ENCODE data around the gene CFAP161. TPM values are rescaled to one million over a fixed set of nuclear protein-coding genes. Genes with fewer than 3 reads are reported as not detected.

CFAP161 gene
- total and polyA plus RNA-seq, 9 of the 15 experiments (the other 6 are each of a cell fraction or from before 2014, with no cell fraction given), result 25.8 to 83.3 (median 75.6) TPM

GRCh38 chr15:81098861-81099651, 35.0 kb upstream of the CFAP161 start (continued):
- no peak for TF ChIP-seq AFF1 (IDR thresholded peaks at IDR 0.05; ENCODE audit: low read depth in 1 of 2, partially characterized antibody in 2 of 2)
- TF ChIP-seq, protein P1, sequence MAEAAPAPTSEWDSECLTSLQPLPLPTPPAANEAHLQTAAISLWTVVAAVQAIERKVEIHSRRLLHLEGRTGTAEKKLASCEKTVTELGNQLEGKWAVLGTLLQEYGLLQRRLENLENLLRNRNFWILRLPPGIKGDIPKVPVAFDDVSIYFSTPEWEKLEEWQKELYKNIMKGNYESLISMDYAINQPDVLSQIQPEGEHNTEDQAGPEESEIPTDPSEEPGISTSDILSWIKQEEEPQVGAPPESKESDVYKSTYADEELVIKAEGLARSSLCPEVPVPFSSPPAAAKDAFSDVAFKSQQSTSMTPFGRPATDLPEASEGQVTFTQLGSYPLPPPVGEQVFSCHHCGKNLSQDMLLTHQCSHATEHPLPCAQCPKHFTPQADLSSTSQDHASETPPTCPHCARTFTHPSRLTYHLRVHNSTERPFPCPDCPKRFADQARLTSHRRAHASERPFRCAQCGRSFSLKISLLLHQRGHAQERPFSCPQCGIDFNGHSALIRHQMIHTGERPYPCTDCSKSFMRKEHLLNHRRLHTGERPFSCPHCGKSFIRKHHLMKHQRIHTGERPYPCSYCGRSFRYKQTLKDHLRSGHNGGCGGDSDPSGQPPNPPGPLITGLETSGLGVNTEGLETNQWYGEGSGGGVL (CRISPR knock-in tag; IDR thresholded peaks at IDR 0.05), result no peak
- no peak for TF ChIP-seq MYBL2 (IDR thresholded peaks at IDR 0.05; ENCODE audit: low read depth)
- no peak for TF ChIP-seq MYBL2 (CRISPR knock-in tag; IDR thresholded peaks at IDR 0.05; ENCODE audit: borderline replicate concordance)
- peak; percentile 80 for TF ChIP-seq FOXM1 (IDR thresholded peaks at IDR 0.05; ENCODE audit: low read depth)
- TF ChIP-seq FOXM1 (CRISPR knock-in tag; IDR thresholded peaks at IDR 0.05; ENCODE audit: low read depth), result no peak
- TF ChIP-seq CCAR2 (IDR thresholded peaks at IDR 0.05; ENCODE audit: low read depth, low read length), result no peak
- no peak for TF ChIP-seq ZSCAN32 (CRISPR knock-in tag; IDR thresholded peaks at IDR 0.05)
- peak; percentile 44 for TF ChIP-seq SUPT5H (IDR thresholded peaks at IDR 0.05)
- no peak for TF ChIP-seq TEAD2 (tag; IDR thresholded peaks at IDR 0.05)
- no peak for TF ChIP-seq NR2C1 (IDR thresholded peaks at IDR 0.05)
- no peak for TF ChIP-seq NR2C1 (tag; IDR thresholded peaks at IDR 0.05)
- TF ChIP-seq MEF2A (IDR thresholded peaks at IDR 0.05; ENCODE audit: control insufficient read depth, low read depth, low read length), result no peak
- TF ChIP-seq ILK (tag; IDR thresholded peaks at IDR 0.05; ENCODE audit: borderline replicate concordance, low read depth), result no peak
- peak; percentile 93 for TF ChIP-seq CTBP1 (IDR thresholded peaks at IDR 0.05; ENCODE audit: borderline replicate concordance)
- no peak for TF ChIP-seq ZFPM2 (CRISPR knock-in tag; IDR thresholded peaks at IDR 0.05)
- TF ChIP-seq L3MBTL2 (IDR thresholded peaks at IDR 0.05), result no peak
- TF ChIP-seq ZNF668 (CRISPR knock-in tag; IDR thresholded peaks at IDR 0.05), result no peak
- TF ChIP-seq ZNF699 (CRISPR knock-in tag; IDR thresholded peaks at IDR 0.05; ENCODE audit: insufficient replicate concordance), result no peak
- no peak for TF ChIP-seq HOMEZ (CRISPR knock-in tag; IDR thresholded peaks at IDR 0.05)
- no peak for TF ChIP-seq HSF4 (CRISPR knock-in tag; IDR thresholded peaks at IDR 0.05; ENCODE audit: borderline replicate concordance)
- TF ChIP-seq TBP (optimal IDR thresholded peaks at IDR 0.05; ENCODE audit: low read depth, low read length), result peak; percentile 27
- TF ChIP-seq PPARD (CRISPR knock-in tag; IDR thresholded peaks at IDR 0.05), result no peak
